GM23338 (cell line): Measurements from ENCODE around the gene DNAH6.

Experiments
- CTCF ChIP-seq, 2 experiments: fragments of 200-600 bp in 1 of 2; sonication (generic) in 1 of 2; conservative IDR thresholded peaks; 2 replicates each; pipeline versions ENCODE4 v1.5.1 to v1.6.1; 2016 to 2017; ENCODE audit warnings: antibody characterized with exemption in 2 of 2, low read depth in 2 of 2, mild to moderate bottlenecking in 2 of 2, moderate library complexity in 1 of 2
- ETS1 ChIP-seq: IDR thresholded peaks from 2 replicates; pipeline ENCODE4 v1.6.1; 2016; ENCODE audit warnings: antibody characterized with exemption
- POLR2AphosphoS5 ChIP-seq: IDR thresholded peaks from 2 replicates; pipeline ENCODE4 v1.6.1; 2016; ENCODE audit warnings: antibody characterized with exemption, low read depth
- REST ChIP-seq: IDR thresholded peaks from one replicate; pipeline ENCODE4 v1.6.1; 2018; ENCODE audit warnings: antibody characterized with exemption; ENCODE audit not compliant: unreplicated experiment
- STAT1 ChIP-seq: IDR thresholded peaks from one replicate; pipeline ENCODE4 v1.6.1; 2016; ENCODE audit warnings: antibody characterized with exemption; ENCODE audit not compliant: unreplicated experiment

GRCh38 chr2:84700006-84700405, 183.7 kb downstream of the DNAH6 start:
- TF ChIP-seq ETS1: no peak
- no peak for TF ChIP-seq CTCF (conservative IDR thresholded peaks at IDR 0.05; ENCODE audit: low read depth in 2 of 2)
- TF ChIP-seq POLR2AphosphoS5: no peak
- TF ChIP-seq STAT1: no peak
- TF ChIP-seq REST: no peak
